OCI-LY1 (cell line): ENCODE results near the gene MGA.
A peak's percentile ranks its signal among the peaks of the same experiment; 100 is the strongest.

ENCODE experiments used
- H2AFZ ChIP-seq: fragments of 200-600 bp; sonication (generic), shearing (Covaris generic); 2 replicates; pipeline ENCODE4 v1.6.0; 2014; ENCODE audit warnings: antibody characterized with exemption, mild to moderate bottlenecking, low read length
- H3F3A ChIP-seq: fragments of 200-600 bp; sonication (generic), shearing (Covaris generic); 2 replicates; pipeline ENCODE4 v1.6.0; 2014; ENCODE audit warnings: mild to moderate bottlenecking, antibody characterized with exemption, low read length, moderate library complexity; ENCODE audit not compliant: insufficient read depth
- H3K27ac ChIP-seq: fragments of 200-600 bp; sonication (generic); 2 replicates; pipeline ENCODE4 v1.5.1; 2014; ENCODE audit warnings: low read length, mixed run types, mild to moderate bottlenecking, low read depth; ENCODE audit not compliant: poor library complexity, severe bottlenecking
- H3K27me3 ChIP-seq: fragments of 200-600 bp; sonication (generic); 2 replicates; pipeline ENCODE4 v1.6.0; 2014; ENCODE audit warnings: antibody characterized with exemption, mild to moderate bottlenecking, low read length, moderate library complexity; ENCODE audit not compliant: insufficient read depth
- H3K36me3 ChIP-seq: fragments of 200-600 bp; sonication (generic); 2 replicates; pipeline ENCODE4 v1.6.1; 2014; ENCODE audit warnings: mild to moderate bottlenecking, antibody characterized with exemption, low read length, moderate library complexity, mixed read lengths; ENCODE audit not compliant: insufficient read depth
- H3K4me1 ChIP-seq: fragments of 200-600 bp; sonication (generic); 2 replicates; pipeline ENCODE4 v1.5.1; 2014; ENCODE audit warnings: mild to moderate bottlenecking, low read length, moderate library complexity; ENCODE audit not compliant: insufficient read depth, severe bottlenecking
- H3K4me2 ChIP-seq: fragments of 200-600 bp; sonication (generic), shearing (Covaris generic); 2 replicates; pipeline ENCODE4 v1.6.1; 2014; ENCODE audit warnings: low read length
- H3K4me3 ChIP-seq: fragments of 200-600 bp; sonication (generic); 2 replicates; pipeline ENCODE4 v1.5.1; 2014; ENCODE audit warnings: low read length, low read depth, mild to moderate bottlenecking, mixed read lengths; ENCODE audit not compliant: poor library complexity, severe bottlenecking
- H3K79me2 ChIP-seq: fragments of 200-600 bp; shearing (Covaris generic); 2 replicates; pipeline ENCODE4 v1.6.1; 2016; ENCODE audit warnings: mixed run types, low read length, mixed read lengths; ENCODE audit not compliant: insufficient read depth
- H3K9ac ChIP-seq: fragments of 200-600 bp; sonication (generic), shearing (Covaris generic); 2 replicates; pipeline ENCODE4 v1.6.1; 2014; ENCODE audit warnings: mild to moderate bottlenecking, low read length, mixed read lengths
- H3K9me2 ChIP-seq: fragments of 200-600 bp; sonication (generic), shearing (Covaris generic); 2 replicates; pipeline ENCODE4 v1.6.1; 2014; ENCODE audit warnings: low read depth, mild to moderate bottlenecking, low read length, mixed read lengths
- H3K9me3 ChIP-seq: fragments of 200-600 bp; shearing (Covaris generic); 2 replicates; pipeline ENCODE4 v1.6.1; 2014; ENCODE audit warnings: low read length, mixed read lengths
- H4K20me1 ChIP-seq: fragments of 200-600 bp; sonication (generic), shearing (Covaris generic); 2 replicates; pipeline ENCODE4 v1.6.0; 2016; ENCODE audit warnings: mild to moderate bottlenecking, low read length; ENCODE audit not compliant: insufficient read depth
- CTCF ChIP-seq: fragments of 200-600 bp; sonication (generic), shearing (Covaris generic); IDR thresholded peaks from 2 replicates; pipeline ENCODE4 v1.5.1; 2017; ENCODE audit warnings: mild to moderate bottlenecking, antibody characterized with exemption, low read length, moderate library complexity, mixed read lengths
- EZH2 ChIP-seq: fragments of 200-600 bp; sonication (generic), shearing (Covaris generic); IDR thresholded peaks from 2 replicates; pipeline ENCODE4 v1.8.0; 2017; ENCODE audit warnings: borderline replicate concordance, mixed run types, mild to moderate bottlenecking, antibody characterized with exemption, low read length, moderate library complexity, mixed read lengths

The MGA gene

GRCh38 chr15:41791547-41791937, 131.3 kb downstream of the MGA start:
- H3K27ac ChIP-seq, result peak overlapping the region; percentile 2
- no peaks in the 10 kb centered on the region for H3K9me3 ChIP-seq
- no peak overlapping the region for H2AFZ ChIP-seq
- peaks cover 68% of the 10 kb centered on the region for H3K4me1 ChIP-seq
- no peak overlapping the region for H3K4me3 ChIP-seq
- no peaks in the 10 kb centered on the region for H3K36me3 ChIP-seq
- H3K9me2 ChIP-seq, result no peaks in the 10 kb centered on the region
- no peak for TF ChIP-seq CTCF
- no peak for TF ChIP-seq EZH2
- H3K27me3 ChIP-seq, result no peaks in the 10 kb centered on the region
- H3F3A ChIP-seq, result no peaks in the 10 kb centered on the region
- no peaks in the 10 kb centered on the region for H3K79me2 ChIP-seq
- H3K9ac ChIP-seq, result no peak overlapping the region
- H4K20me1 ChIP-seq, result no peaks in the 10 kb centered on the region
- H3K4me2 ChIP-seq, result no peak overlapping the region; the same call in 1 of the 2 replicates

GRCh38 chr15:41792000-41792637, 131.9 kb downstream of the MGA start:
- no peak overlapping the region for H3K9ac ChIP-seq

GRCh38 chr15:41794081-41794480, 133.9 kb downstream of the MGA start:
- no peaks in the 10 kb centered on the region for H3K27me3 ChIP-seq
- no peaks in the 10 kb centered on the region for H3K9me3 ChIP-seq
- no peak overlapping the region for H2AFZ ChIP-seq
- H3K79me2 ChIP-seq, result no peaks in the 10 kb centered on the region
- H3K4me2 ChIP-seq, result no peak overlapping the region
- H3K36me3 ChIP-seq, result no peaks in the 10 kb centered on the region
- no peaks in the 10 kb centered on the region for H3K9me2 ChIP-seq
- peak overlapping the region; percentile 7 for H3K27ac ChIP-seq
- no peak overlapping the region for H3K4me3 ChIP-seq
- no peaks in the 10 kb centered on the region for H3F3A ChIP-seq
- TF ChIP-seq CTCF (no peak), EZH2 (no peak)
- no peak overlapping the region for H3K9ac ChIP-seq
- H4K20me1 ChIP-seq, result no peaks in the 10 kb centered on the region
- H3K4me1 ChIP-seq, result peaks cover 66% of the 10 kb centered on the region

More at GRCh38 chr15:41792000-41792637, 131.9 kb downstream of the MGA start:
- no peaks in the 10 kb centered on the region for H3K9me3 ChIP-seq
- H3K36me3 ChIP-seq, result no peaks in the 10 kb centered on the region
- H3K4me3 ChIP-seq, result no peak overlapping the region
- no peaks in the 10 kb centered on the region for H3K79me2 ChIP-seq
- H3K27me3 ChIP-seq, result no peaks in the 10 kb centered on the region
- no peak overlapping the region for H3K4me2 ChIP-seq
- H3K27ac ChIP-seq, result peak overlapping the region; percentile 27
- H4K20me1 ChIP-seq, result no peaks in the 10 kb centered on the region
- peaks cover 71% of the 10 kb centered on the region for H3K4me1 ChIP-seq
- no peaks in the 10 kb centered on the region for H3K9me2 ChIP-seq
- no peak for TF ChIP-seq CTCF
- no peak for TF ChIP-seq EZH2
- no peaks in the 10 kb centered on the region for H3F3A ChIP-seq
- no peak overlapping the region for H2AFZ ChIP-seq
